SK-N-MC (cell line): ENCODE data around the gene POTEJ.
"Not testable (repeated sequence)": the region's sequence is repeated elsewhere in the genome, so short reads cannot be mapped to it uniquely, and the experiment has no call there.

Experiments
- EZH2 ChIP-seq: fragments of 200-600 bp; sonication (generic); IDR thresholded peaks from one replicate; pipeline ENCODE4 v1.6.1; 2017; ENCODE audit warnings: antibody characterized with exemption
- FOXP2 ChIP-seq: optimal IDR thresholded peaks from 2 replicates; pipeline ENCODE3; 2011; ENCODE audit warnings: mild to moderate bottlenecking, moderate library complexity; ENCODE audit not compliant: insufficient read depth; ENCODE audit errors: extremely low read length, control extremely low read depth
- POLR2AphosphoS5 ChIP-seq: IDR thresholded peaks from 2 replicates; pipeline ENCODE4 v1.6.1; 2012; ENCODE audit warnings: mild to moderate bottlenecking, low read depth, low read length, borderline replicate concordance

DNA sequence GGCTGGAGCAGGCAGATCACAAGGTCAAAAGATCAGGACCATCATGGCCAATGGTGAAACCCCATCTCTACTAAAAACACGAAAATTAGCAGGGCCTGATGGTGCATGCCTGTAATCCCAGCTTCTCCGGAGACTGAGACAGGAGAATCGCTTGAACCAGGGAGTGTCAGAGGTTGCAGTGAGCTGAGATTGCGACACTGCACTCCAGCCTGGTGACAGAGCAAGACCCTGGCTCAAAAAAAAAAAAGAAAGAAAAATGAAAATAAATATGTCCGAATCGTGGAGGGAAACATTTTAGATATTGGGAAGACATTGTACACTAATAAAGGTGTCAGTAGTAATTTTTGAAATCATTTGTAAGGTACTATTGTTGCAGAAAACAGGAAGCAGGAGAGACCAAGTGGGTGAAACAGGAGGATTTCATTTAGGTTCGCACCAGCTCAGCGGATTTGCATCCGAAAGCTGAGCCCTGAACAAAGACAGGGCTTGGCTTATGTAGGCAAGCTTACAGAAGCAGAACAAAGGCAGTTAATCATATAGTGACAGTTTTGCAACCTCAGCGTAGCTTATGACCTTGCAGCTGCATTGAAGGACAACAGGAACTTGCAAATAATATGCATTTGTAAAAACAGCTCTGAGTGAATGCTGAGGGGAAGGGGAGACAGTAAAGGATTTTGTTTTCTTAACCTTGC lies 17.7 kb downstream of the POTEJ start:
- TF ChIP-seq EZH2, POLR2AphosphoS5, FOXP2: not testable (repeated sequence)
